ENCODE data around the gene MACROD1. TPM values are rescaled to one million over a fixed set of nuclear protein-coding genes. Genes with fewer than 3 reads are reported as not detected.

Gene MACROD1
- total RNA-seq, 2 donors from 2014 or later: 50.7 to 59.0 TPM

- Histone ChIP-seq H3K27me3 (no peaks in the 10 kb centered on the region), H3K4me3 (no peak overlapping the region), H3K36me3 (no peaks in the 10 kb centered on the region), H3K27ac (no peak overlapping the region), H3K9me3 (no peaks in the 10 kb centered on the region), H3K4me1 (peaks cover 0 to 75% of the 10 kb centered on the region in 2 donors)
- no peak for TF ChIP-seq CTCF (IDR thresholded peaks at IDR 0.05)
- no peak for DNase-seq (ENCODE audit: low spot score)
These were observed 92.4 kb downstream of the MACROD1 start for GRCh38 chr11:64073542-64073941.

- DNase-seq (ENCODE audit: low spot score): no peak
- no peak for TF ChIP-seq CTCF (IDR thresholded peaks at IDR 0.05)
- no peak overlapping the region for H3K4me3 ChIP-seq
- no peak overlapping the region for H3K27ac ChIP-seq
- H3K36me3 ChIP-seq: no peaks in the 10 kb centered on the region
- H3K9me3 ChIP-seq: no peaks in the 10 kb centered on the region
- H3K4me1 ChIP-seq: peaks cover 0 to 71% of the 10 kb centered on the region in 2 donors
- no peaks in the 10 kb centered on the region for H3K27me3 ChIP-seq
These were observed 93.0 kb downstream of the MACROD1 start for GRCh38 chr11:64072871-64073270.

- no peak for DNase-seq (ENCODE audit: low spot score)
- H3K4me1 ChIP-seq: peaks cover 0 to 67% of the 10 kb centered on the region in 2 donors
- H3K27me3 ChIP-seq: no peaks in the 10 kb centered on the region
- no peaks in the 10 kb centered on the region for H3K9me3 ChIP-seq
- H3K4me3 ChIP-seq: no peak overlapping the region
- TF ChIP-seq CTCF (IDR thresholded peaks at IDR 0.05): no peak
- H3K27ac ChIP-seq: no peak overlapping the region
- no peaks in the 10 kb centered on the region for H3K36me3 ChIP-seq
These were observed 93.5 kb downstream of the MACROD1 start for GRCh38 chr11:64072403-64072802.

GRCh38 chr11:64071849-64072248, 94.1 kb downstream of the MACROD1 start:
- Histone ChIP-seq H3K4me1 (peaks cover 0 to 61% of the 10 kb centered on the region in 2 donors), H3K36me3 (no peaks in the 10 kb centered on the region), H3K4me3 (no peak overlapping the region), H3K27ac (no peak overlapping the region), H3K27me3 (no peaks in the 10 kb centered on the region), H3K9me3 (no peaks in the 10 kb centered on the region)
- DNase-seq (ENCODE audit: low spot score): no peak
- TF ChIP-seq CTCF (IDR thresholded peaks at IDR 0.05): no peak

GRCh38 chr11:64070314-64070681, 95.6 kb downstream of the MACROD1 start:
- no peak for TF ChIP-seq CTCF (IDR thresholded peaks at IDR 0.05)
- no peak for DNase-seq (ENCODE audit: low spot score)
- H3K27me3 ChIP-seq: no peaks in the 10 kb centered on the region
- H3K4me3 ChIP-seq: no peak overlapping the region
- peaks cover 0 to 46% of the 10 kb centered on the region in 2 donors for H3K4me1 ChIP-seq
- H3K27ac ChIP-seq: no peak overlapping the region
- H3K9me3 ChIP-seq: no peaks in the 10 kb centered on the region
- no peaks in the 10 kb centered on the region for H3K36me3 ChIP-seq
